NB4 (cell line): Measurements from ENCODE around the gene MPHOSPH6.

ENCODE experiments used
- POLR2A ChIP-seq: IDR thresholded peaks from 2 replicates; pipeline ENCODE4 v1.6.1; 2011; ENCODE audit warnings: mild to moderate bottlenecking; ENCODE audit not compliant: insufficient read length; ENCODE audit errors: extremely low read depth
- TF ChIP-seq, protein P1 (sequence below): IDR thresholded peaks from one replicate; pipeline ENCODE4 v1.5.1; 2012; ENCODE audit warnings: low read depth, low read length
- TF ChIP-seq, protein P2 (sequence below): IDR thresholded peaks from 2 replicates; pipeline ENCODE4 v1.6.1; 2011; ENCODE audit warnings: low read depth, low read length

DNA sequence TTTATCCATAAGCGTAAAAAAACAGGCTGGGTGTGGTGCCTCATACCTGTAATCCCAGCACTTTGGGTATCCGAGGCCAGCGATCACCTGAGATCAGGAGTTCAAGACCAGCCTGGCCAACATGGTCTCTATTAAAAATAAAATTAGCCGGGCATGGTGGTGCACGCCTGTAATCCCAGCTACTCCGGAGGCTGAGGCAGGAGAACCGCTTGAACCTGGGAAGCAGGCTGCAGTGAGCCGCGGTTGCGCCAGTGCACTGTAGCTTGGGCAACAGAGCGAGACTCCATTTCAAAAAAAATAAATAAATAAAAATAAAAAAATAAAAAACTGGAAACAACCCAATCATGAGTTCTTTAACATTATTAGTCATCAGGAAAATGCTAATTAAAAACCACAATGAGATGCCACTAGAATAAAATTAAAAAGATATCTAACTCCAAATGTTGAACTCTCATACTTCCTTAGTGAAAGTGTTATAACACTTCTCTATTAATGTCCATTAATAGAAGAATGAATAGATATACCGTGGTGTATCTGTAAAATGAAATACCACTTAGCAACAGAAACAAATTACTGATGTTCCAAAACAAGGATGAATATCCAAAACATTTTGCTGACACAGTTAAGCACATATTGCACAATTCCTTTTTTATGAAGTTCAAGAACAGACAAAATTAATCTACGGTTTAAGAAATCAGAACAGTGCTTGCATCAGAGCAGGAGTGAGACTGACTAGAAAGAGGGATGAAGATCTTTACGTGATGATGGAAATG is 13.1 kb downstream of the MPHOSPH6 start:
- no peak for TF ChIP-seq POLR2A
- TF ChIP-seq, protein P1, sequence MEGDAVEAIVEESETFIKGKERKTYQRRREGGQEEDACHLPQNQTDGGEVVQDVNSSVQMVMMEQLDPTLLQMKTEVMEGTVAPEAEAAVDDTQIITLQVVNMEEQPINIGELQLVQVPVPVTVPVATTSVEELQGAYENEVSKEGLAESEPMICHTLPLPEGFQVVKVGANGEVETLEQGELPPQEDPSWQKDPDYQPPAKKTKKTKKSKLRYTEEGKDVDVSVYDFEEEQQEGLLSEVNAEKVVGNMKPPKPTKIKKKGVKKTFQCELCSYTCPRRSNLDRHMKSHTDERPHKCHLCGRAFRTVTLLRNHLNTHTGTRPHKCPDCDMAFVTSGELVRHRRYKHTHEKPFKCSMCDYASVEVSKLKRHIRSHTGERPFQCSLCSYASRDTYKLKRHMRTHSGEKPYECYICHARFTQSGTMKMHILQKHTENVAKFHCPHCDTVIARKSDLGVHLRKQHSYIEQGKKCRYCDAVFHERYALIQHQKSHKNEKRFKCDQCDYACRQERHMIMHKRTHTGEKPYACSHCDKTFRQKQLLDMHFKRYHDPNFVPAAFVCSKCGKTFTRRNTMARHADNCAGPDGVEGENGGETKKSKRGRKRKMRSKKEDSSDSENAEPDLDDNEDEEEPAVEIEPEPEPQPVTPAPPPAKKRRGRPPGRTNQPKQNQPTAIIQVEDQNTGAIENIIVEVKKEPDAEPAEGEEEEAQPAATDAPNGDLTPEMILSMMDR = no peak
- TF ChIP-seq, protein P2, sequence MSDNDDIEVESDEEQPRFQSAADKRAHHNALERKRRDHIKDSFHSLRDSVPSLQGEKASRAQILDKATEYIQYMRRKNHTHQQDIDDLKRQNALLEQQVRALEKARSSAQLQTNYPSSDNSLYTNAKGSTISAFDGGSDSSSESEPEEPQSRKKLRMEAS = no peak
